Epithelial cell of esophagus (primary cell): ENCODE results near the gene RANBP3L.

ENCODE experiments used
- DNase-seq: peaks from one replicate; pipeline ENCODE4 v3.0.0; 2010; ENCODE audit warnings: low read depth
- H3K4me3 ChIP-seq: 2 replicates; pipeline ENCODE4 v1.5.1; 2011; ENCODE audit warnings: mild to moderate bottlenecking, low read length, control low read depth
- CTCF ChIP-seq: IDR thresholded peaks from 2 replicates; pipeline ENCODE4 v1.5.1; 2011; ENCODE audit warnings: low read depth, mild to moderate bottlenecking, low read length, control low read depth, inconsistent platforms; ENCODE audit not compliant: insufficient read depth; ENCODE audit errors: missing control alignments

The RANBP3L gene

GRCh38 chr5:36281626-36282025, 20.1 kb downstream of the RANBP3L start:
- no peak overlapping the region for H3K4me3 ChIP-seq
- DNase-seq = no peak
- TF ChIP-seq CTCF = no peak

GRCh38 chr5:36279054-36279698, 22.5 kb downstream of the RANBP3L start:
- peak; percentile 30 for DNase-seq
- TF ChIP-seq CTCF = no peak
- H3K4me3 ChIP-seq = no peak overlapping the region

DNA sequence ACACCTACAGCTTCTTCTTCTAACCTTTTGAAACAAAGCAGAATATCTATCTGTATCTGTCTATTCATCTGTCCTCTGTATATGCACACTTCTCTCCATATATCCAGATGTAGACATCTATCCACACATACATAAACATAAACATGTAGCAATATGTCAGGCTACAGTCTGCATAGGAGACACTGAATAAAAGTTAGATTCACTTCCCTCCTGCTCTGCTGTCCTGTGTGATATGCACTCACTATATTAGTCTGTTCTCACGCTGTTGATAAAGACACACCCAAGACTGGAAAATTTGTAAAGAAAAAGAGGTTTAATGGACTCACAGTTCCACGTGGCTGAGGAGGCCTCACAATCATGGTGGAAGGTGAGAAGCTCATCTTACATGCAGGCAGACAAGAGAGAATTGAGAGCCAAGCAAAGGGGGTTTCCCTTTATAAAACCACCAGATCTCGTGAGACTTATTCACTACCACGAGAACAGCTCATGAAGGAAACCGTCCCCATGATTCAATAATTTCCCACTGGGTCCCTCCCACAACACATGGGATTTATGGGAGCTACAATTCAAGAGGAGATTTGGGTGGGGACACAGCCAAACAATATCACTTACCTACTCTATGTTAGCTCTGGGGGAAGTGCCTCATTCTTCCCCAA, 24.1 kb downstream of the RANBP3L start:
- TF ChIP-seq CTCF = no peak
- no peak for DNase-seq
- no peak overlapping the region for H3K4me3 ChIP-seq

DNA sequence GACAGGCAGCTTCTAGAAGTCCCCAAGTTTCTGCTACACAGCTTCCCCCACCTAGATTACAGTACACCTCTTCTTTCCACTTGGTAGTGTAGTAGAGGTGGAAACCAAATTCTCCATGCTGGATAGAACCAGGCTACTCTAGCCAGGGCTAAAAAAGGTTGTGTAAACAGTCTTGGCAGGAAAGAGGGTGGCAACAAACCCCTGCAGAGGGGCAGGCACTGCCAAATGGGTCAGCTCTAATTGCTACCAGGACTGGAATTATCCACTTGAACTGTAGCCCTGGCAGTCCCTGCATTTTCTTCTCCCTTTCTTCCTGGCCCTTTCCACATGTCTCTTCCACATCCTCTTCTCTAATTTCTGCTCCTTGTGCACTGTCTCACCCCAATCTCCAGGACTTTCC, 24.8 kb downstream of the RANBP3L start:
- TF ChIP-seq CTCF = no peak
- DNase-seq = no peak
- H3K4me3 ChIP-seq = no peak overlapping the region

DNA sequence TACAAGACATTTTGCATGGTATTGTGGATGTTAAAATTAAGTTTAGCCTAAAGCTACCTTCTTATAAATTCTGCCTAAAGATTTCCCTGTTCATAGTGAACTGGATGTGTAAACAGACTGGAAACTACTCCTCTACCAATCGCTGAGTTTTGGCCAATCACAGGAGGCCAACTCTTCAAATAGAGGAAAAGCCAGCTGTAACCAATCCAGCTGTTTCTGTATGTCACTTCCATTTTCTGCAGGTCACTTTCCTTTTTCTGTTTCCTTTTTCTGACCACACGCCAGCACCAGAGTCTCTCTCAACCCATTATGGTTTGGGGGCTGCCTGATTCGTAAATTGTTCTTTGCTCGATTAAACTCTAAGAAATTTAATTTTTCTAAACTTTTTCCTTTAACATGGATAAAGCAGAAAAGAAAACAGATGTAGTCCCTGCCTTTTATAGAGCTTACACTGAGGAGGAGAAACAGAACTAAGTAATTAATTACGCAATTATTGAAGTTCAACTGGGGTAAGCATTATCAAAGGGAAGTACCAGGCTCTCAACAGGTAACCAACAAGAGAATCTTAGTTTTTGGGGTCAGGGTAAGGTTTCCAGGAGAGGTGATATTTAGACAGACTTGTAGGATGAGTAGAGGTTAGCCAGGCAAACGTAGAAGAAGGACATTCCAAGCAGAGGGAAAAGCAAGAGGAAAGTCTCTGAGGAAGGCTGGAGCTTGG, 27.7 kb downstream of the RANBP3L start:
- DNase-seq = no peak
- TF ChIP-seq CTCF = no peak
- no peak overlapping the region for H3K4me3 ChIP-seq

DNA sequence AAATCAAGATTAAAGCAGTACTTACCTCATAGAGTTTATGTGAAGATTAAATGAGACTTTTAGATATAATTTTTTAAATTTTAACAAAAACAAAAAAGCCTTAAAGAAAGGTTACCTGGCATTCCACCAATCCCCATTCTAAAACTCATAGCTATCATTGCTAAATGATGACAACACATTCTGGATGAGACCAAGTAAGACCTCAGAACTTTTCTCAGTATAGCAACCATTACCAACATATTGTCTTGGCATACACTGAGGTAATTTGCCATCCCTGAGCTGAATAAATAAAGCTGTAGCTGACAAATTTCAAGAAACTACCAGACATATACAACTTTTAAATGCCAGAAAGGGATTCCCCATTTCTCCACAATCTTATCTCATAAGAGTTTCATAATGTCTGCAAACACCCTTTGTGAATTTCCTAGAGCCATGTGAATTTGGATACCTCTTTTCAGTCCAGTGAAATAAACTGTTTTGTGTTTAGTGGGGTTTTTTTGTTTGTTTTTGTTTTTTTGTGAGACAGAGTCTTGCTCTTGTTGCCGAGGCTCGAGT, 29.5 kb downstream of the RANBP3L start:
- no peak for TF ChIP-seq CTCF
- H3K4me3 ChIP-seq = no peak overlapping the region
- DNase-seq = no peak
